ENCODE measurements around the gene CYLC1. TPM values are rescaled to one million over a fixed set of nuclear protein-coding genes. Genes with fewer than 3 reads are reported as not detected.

CYLC1 gene
- not detected for total RNA-seq (2013)
- not detected for polyA plus RNA-seq
- not detected in 2 replicates for polyA minus RNA-seq
- total RNA-seq = 0 to 0.07 (median 0) reads per million in 11 experiments

GRCh38 chrX:83860846-83861245 lies at the start of gene CYLC1:
Gene CYLC1, plus strand, starts transcription at chrX:83861146. Its CDS starts 37 bp downstream, at chrX:83861183.
- Histone ChIP-seq H3K79me2 (ENCODE audit: insufficient read depth, low read length) (no peaks in the 10 kb centered on the region), H3K4me3 (replicated peaks in 1 of 3; ENCODE audit: low read depth in 2 of 3, low read length in 3 of 3) (no peak within 1 kb of the TSS), H3K27me3 (ENCODE audit: control insufficient read depth in 2 of 2, insufficient read depth in 2 of 2, low read length in 2 of 2) (no peaks in the 10 kb centered on the region), H3K4me1 (ENCODE audit: control insufficient read depth in 1 of 2, insufficient read depth in 2 of 2, low read length in 2 of 2) (no peaks in the 10 kb centered on the region), H3K27ac (ENCODE audit: low read depth in 1 of 2, low read length in 2 of 2) (no peak within 1 kb of the TSS), H3K4me2 (replicated peaks; ENCODE audit: extremely low read depth, low read length, poor library complexity, severe bottlenecking) (no peak within 1 kb of the TSS), H3K9me3 (replicated peaks in 1 of 2; ENCODE audit: control insufficient read depth in 1 of 2, insufficient read depth in 1 of 2, low read length in 2 of 2) (no peaks in the 10 kb centered on the region), H4K20me1 (ENCODE audit: insufficient read depth, low read length) (no peaks in the 10 kb centered on the region), H3K36me3 (replicated peaks in 1 of 2; ENCODE audit: control insufficient read depth in 1 of 2, insufficient read depth in 2 of 2, low read length in 2 of 2) (no peaks in the 10 kb centered on the region), H2AFZ (ENCODE audit: insufficient read depth, low read depth, low read length, poor library complexity, severe bottlenecking) (no peak within 1 kb of the TSS), H3K9ac (ENCODE audit: insufficient read depth, low read length, poor library complexity, severe bottlenecking) (no peak within 1 kb of the TSS)
- no peak within 1 kb of the TSS for H3K27ac Mint-ChIP-seq
- H3K4me3 Mint-ChIP-seq = no peak within 1 kb of the TSS
- TF ChIP-seq, protein P1, sequence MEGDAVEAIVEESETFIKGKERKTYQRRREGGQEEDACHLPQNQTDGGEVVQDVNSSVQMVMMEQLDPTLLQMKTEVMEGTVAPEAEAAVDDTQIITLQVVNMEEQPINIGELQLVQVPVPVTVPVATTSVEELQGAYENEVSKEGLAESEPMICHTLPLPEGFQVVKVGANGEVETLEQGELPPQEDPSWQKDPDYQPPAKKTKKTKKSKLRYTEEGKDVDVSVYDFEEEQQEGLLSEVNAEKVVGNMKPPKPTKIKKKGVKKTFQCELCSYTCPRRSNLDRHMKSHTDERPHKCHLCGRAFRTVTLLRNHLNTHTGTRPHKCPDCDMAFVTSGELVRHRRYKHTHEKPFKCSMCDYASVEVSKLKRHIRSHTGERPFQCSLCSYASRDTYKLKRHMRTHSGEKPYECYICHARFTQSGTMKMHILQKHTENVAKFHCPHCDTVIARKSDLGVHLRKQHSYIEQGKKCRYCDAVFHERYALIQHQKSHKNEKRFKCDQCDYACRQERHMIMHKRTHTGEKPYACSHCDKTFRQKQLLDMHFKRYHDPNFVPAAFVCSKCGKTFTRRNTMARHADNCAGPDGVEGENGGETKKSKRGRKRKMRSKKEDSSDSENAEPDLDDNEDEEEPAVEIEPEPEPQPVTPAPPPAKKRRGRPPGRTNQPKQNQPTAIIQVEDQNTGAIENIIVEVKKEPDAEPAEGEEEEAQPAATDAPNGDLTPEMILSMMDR (IDR thresholded peaks at IDR 0.05) = no peak
- intact Hi-C loops (cut with micrococcal nuclease) = no loop called here
- WGBS (ENCODE audit: insufficient coverage) = no CpG with 5 or more reads among the region's 1 CpG
- H3K36me3 Mint-ChIP-seq = no peaks in the 10 kb centered on the region
- DNase-seq = no peak
- peaks cover 0 to 2% (median 0%) of the 10 kb centered on the region in 3 donors for H3K27me3 Mint-ChIP-seq (ENCODE audit: low read depth in 3 of 3)
- no peaks in the 10 kb centered on the region for H3K4me1 Mint-ChIP-seq
- peaks cover 0 to 2% (median 0%) of the 10 kb centered on the region in 7 donors for H3K9me3 Mint-ChIP-seq

DNA sequence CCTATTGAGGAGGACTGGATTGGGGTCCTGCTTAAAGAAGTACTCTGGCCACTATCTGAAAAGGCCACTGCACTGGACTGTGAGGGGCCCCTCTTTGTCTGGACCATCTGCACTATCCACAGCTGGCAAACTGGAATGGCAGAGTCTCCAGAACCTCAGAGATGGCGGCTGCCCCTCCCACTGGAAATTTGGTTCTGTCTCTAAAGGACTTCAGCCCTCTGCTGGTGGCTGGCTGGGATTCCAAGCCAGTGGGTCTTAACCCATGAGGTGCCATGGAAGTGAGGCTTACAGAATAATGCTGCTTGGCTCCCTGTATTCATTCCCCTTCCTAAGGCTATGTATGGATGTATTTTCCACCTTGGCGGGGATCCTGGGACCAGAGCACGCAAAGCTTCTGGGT lies 41.6 kb upstream of the CYLC1 start:
- no peaks in the 10 kb centered on the region for H4K20me1 ChIP-seq (ENCODE audit: insufficient read depth, low read length)
- H3K27ac ChIP-seq (ENCODE audit: low read depth in 1 of 2, low read length in 2 of 2) = no peak overlapping the region
- H3K36me3 ChIP-seq (replicated peaks in 1 of 2; ENCODE audit: control insufficient read depth in 1 of 2, insufficient read depth in 2 of 2, low read length in 2 of 2) = no peaks in the 10 kb centered on the region
- Mint-ChIP-seq H3K4me1 (no peaks in the 10 kb centered on the region), H3K27me3 (ENCODE audit: low read depth in 3 of 3) (peaks cover 0 to 1% (median 0%) of the 10 kb centered on the region in 3 donors), H3K4me3 (no peak overlapping the region), H3K36me3 (no peaks in the 10 kb centered on the region), H3K9me3 (peaks cover 0 to 15% (median 5%) of the 10 kb centered on the region in 7 donors), H3K27ac (no peak overlapping the region)
- H3K9ac ChIP-seq (ENCODE audit: insufficient read depth, low read length, poor library complexity, severe bottlenecking) = no peak overlapping the region
- H3K27me3 ChIP-seq (ENCODE audit: control insufficient read depth in 2 of 2, insufficient read depth in 2 of 2, low read length in 2 of 2) = no peaks in the 10 kb centered on the region
- no peak overlapping the region for H3K4me3 ChIP-seq (replicated peaks in 1 of 3; ENCODE audit: low read depth in 2 of 3, low read length in 3 of 3)
- intact Hi-C loops (cut with micrococcal nuclease) = no loop called here
- WGBS (ENCODE audit: insufficient coverage) = 83% methylated on average over 1 of the region's 3 CpGs
- H3K4me2 ChIP-seq (replicated peaks; ENCODE audit: extremely low read depth, low read length, poor library complexity, severe bottlenecking) = no peak overlapping the region
- TF ChIP-seq, protein P1 (IDR thresholded peaks at IDR 0.05) = no peak
- no peak overlapping the region for H2AFZ ChIP-seq (ENCODE audit: insufficient read depth, low read depth, low read length, poor library complexity, severe bottlenecking)
- no peaks in the 10 kb centered on the region for H3K79me2 ChIP-seq (ENCODE audit: insufficient read depth, low read length)
- peaks cover 0 to 10% of the 10 kb centered on the region in 2 donors for H3K9me3 ChIP-seq (replicated peaks in 1 of 2; ENCODE audit: control insufficient read depth in 1 of 2, insufficient read depth in 1 of 2, low read length in 2 of 2)
- H3K4me1 ChIP-seq (ENCODE audit: control insufficient read depth in 1 of 2, insufficient read depth in 2 of 2, low read length in 2 of 2) = no peaks in the 10 kb centered on the region
- no peak for DNase-seq
